ENCODE results near the gene CES2.

The CES2 gene

GRCh38 chr16:66903544-66904427 lies 31.5 kb upstream of the CES2 start:
- DNase-seq (ENCODE audit: low spot score) = no peak

DNA sequence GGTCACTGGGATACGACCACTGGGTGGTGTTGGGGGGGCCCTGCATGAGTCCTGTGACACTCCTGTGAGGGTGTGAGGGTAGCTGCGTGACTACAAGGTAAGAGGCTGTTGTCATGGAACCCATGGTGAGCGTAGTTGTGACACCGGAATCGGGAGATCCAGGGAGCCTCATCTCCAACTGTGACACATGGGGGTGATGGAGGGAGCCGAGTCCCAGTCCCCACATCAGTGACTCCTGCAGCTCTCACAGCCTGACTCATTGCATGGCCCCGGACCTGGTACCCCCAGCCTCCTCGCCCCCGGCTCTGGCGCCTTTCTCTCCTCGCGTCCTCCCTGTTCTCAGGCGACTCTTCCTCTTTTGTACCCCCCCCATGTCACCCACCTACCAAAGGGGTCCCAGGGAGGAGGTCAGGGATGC lies 30.9 kb upstream of the CES2 start:
- DNase-seq (ENCODE audit: low spot score) = no peak

- DNase-seq (ENCODE audit: low spot score) = no peak
These were observed 30.3 kb upstream of the CES2 start for GRCh38 chr16:66904846-66905632.

GRCh38 chr16:66905633-66906539 lies 29.4 kb upstream of the CES2 start:
- DNase-seq (ENCODE audit: low spot score) = no peak

- no peak for DNase-seq (ENCODE audit: low spot score)
These were observed 28.1 kb upstream of the CES2 start for GRCh38 chr16:66906916-66907836.

GRCh38 chr16:66908116-66908515 lies 27.2 kb upstream of the CES2 start:
- DNase-seq (ENCODE audit: low spot score) = no peak

GRCh38 chr16:66908762-66909559 lies 26.4 kb upstream of the CES2 start:
- no peak for DNase-seq (ENCODE audit: low spot score)

- DNase-seq (ENCODE audit: low spot score) = no peak
These were observed 25.0 kb upstream of the CES2 start for GRCh38 chr16:66910175-66910940.

GRCh38 chr16:66911112-66911511 lies 24.2 kb upstream of the CES2 start:
- no peak for DNase-seq (ENCODE audit: low spot score)

- DNase-seq (ENCODE audit: low spot score) = no peak
These were observed 23.5 kb upstream of the CES2 start for GRCh38 chr16:66911801-66912200.

- no peak for DNase-seq (ENCODE audit: low spot score)
These were observed 22.2 kb upstream of the CES2 start for GRCh38 chr16:66913081-66913480.

DNA sequence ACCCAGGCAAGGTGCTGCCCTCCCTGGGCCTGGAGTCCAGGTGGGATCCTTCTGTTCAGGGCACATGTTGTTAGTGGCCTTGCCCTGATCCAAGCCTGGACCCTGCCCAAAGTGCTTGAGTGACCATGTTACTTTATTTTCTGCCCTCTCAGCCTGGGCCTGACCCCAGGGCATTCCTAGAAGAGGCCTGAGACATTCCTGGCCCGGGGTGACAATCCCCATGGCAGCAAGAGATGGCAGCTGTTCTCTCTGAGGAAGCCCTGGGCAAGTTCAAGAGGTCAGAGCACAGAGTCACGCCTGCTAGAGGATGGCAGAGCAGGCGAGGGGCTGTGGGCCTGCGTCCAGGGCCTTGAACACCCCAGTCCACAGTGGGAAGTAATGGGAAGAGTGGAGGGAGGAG lies 21.6 kb upstream of the CES2 start:
- no peak for DNase-seq (ENCODE audit: low spot score)

GRCh38 chr16:66914541-66914940 lies 20.8 kb upstream of the CES2 start:
- no peak for DNase-seq (ENCODE audit: low spot score)

GRCh38 chr16:66915041-66915440 lies 20.3 kb upstream of the CES2 start:
- DNase-seq (ENCODE audit: low spot score) = no peak

- no peak for DNase-seq (ENCODE audit: low spot score)
These were observed 18.8 kb upstream of the CES2 start for GRCh38 chr16:66916518-66916917.

DNA sequence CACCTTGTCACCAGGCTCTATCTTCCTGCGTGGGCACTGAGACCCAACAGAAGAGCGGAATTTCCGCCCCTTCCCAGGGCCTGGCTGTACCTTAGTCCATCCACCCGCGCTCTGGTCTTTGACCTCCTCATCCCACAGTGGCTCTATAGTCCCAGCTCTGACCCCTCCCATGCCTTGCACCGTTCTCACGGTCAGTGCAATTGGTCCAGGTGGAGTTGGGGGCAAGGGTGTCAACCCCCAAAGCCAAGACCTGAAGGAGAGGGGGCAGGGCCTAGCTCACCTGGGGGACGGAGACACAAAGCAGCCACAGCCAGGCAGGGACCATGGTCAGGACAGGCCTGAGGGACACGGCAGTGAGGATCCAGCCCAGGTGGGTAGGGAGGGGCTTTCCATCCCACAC lies 17.6 kb upstream of the CES2 start:
- no peak for DNase-seq (ENCODE audit: low spot score)

- no peak for DNase-seq (ENCODE audit: low spot score)
These were observed 17.0 kb upstream of the CES2 start for GRCh38 chr16:66918355-66918754.

GRCh38 chr16:66918803-66919568 lies 16.3 kb upstream of the CES2 start, which contains the start of gene CDH16:
TSS of gene CDH16 (minus strand) at chr16:66918885. CDS start at chr16:66918065, 820 bp downstream.
- DNase-seq (ENCODE audit: low spot score) = no peak
